Measurements from ENCODE around the gene SCN4B.

- no peak for TF ChIP-seq CTCF (conservative IDR thresholded peaks at IDR 0.05; ENCODE audit: low read length)
- TF ChIP-seq EZH2phosphoT487 (IDR thresholded peaks at IDR 0.05; ENCODE audit: borderline replicate concordance), result no peak
Measured at GRCh38 chr11:118132385-118133151, 20.1 kb downstream of the SCN4B start.

All from Loucy (cell line).